MM.1S (cell line): Measurements from ENCODE around the gene ZNF335.

Source experiments
- EZH2 ChIP-seq: fragments of 300-600 bp; sonication (generic); optimal IDR thresholded peaks from 2 replicates; pipeline ENCODE3; 2017; ENCODE audit warnings: low read depth, mild to moderate bottlenecking, antibody characterized with exemption, low read length, mixed read lengths
- EZH2phosphoT487 ChIP-seq: fragments of 300-600 bp; sonication (generic); IDR thresholded peaks from 2 replicates; pipeline ENCODE4 v1.6.1; 2018; ENCODE audit warnings: antibody characterized with exemption, low read length
- TF ChIP-seq, protein P1 (sequence below): fragments of 300-600 bp; sonication (generic); IDR thresholded peaks from 2 replicates; pipeline ENCODE4 v1.5.1; 2016; ENCODE audit warnings: antibody characterized with exemption, low read length, mixed read lengths

DNA sequence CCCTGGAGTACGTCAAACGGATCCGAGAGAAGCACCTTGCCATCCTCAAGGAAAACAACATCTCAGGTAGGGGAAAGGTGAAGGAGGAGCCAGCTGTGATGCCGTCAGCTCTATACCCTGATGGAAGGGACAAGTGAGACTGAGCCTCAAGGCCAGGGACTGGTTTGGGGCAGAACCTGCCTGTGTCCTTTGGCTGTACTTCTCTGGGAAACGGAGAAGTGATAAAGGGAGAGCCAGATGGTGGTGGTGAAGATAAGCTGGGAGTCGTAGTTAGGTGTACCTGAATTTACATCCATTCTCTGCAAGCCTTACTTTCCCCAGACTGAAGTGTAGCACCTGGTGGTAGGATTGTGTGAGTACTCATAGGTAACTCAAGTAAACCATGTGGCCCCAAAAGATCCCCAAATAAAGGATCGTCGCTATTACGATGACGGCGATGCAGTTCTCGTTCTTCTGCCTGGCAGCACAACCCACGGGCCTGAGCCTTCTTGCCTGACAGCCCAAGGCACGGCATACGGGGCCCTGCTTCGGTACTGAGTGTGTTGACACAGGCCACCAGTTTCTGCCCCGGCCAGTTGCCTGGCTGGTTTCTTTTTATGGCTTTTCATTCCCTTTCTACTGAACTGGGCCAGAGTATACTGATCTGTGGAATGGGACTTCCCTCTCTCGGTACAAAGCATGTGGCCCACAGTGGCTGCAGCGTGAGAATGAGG, 26.9 kb downstream of the ZNF335 start:
- TF ChIP-seq, protein P1, sequence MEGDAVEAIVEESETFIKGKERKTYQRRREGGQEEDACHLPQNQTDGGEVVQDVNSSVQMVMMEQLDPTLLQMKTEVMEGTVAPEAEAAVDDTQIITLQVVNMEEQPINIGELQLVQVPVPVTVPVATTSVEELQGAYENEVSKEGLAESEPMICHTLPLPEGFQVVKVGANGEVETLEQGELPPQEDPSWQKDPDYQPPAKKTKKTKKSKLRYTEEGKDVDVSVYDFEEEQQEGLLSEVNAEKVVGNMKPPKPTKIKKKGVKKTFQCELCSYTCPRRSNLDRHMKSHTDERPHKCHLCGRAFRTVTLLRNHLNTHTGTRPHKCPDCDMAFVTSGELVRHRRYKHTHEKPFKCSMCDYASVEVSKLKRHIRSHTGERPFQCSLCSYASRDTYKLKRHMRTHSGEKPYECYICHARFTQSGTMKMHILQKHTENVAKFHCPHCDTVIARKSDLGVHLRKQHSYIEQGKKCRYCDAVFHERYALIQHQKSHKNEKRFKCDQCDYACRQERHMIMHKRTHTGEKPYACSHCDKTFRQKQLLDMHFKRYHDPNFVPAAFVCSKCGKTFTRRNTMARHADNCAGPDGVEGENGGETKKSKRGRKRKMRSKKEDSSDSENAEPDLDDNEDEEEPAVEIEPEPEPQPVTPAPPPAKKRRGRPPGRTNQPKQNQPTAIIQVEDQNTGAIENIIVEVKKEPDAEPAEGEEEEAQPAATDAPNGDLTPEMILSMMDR, result no peak
- TF ChIP-seq EZH2phosphoT487 (no peak), EZH2 (no peak)
